K562 (cell line): ENCODE measurements around the gene KLHL34.

Source experiments
- ETV5 ChIP-seq: sonication (generic); formaldehyde crosslinking; IDR thresholded peaks from 2 replicates; pipeline ENCODE4 v1.4.0; 2020; ENCODE audit warnings: low read depth, mild to moderate bottlenecking, missing genetic modification reagents
- POLR2A ChIP-seq: fragments of 450-650 bp; conservative IDR thresholded peaks from 2 replicates; pipeline ENCODE4 v1.6.1; 2016
- ZBTB1 ChIP-seq: sonication (generic); formaldehyde crosslinking; IDR thresholded peaks from 2 replicates; pipeline ENCODE4 v1.8.1; 2023; ENCODE audit warnings: missing genetic modification reagents, low read depth, mild to moderate bottlenecking, borderline replicate concordance
- TF ChIP-seq, protein P1 (sequence below), 3 experiments: IDR thresholded peaks in 2 of 3; conservative IDR thresholded peaks in 1 of 3; 2 replicates each; pipeline ENCODE4 v1.5.1; 2011 to 2012; ENCODE audit warnings: low read length in 3 of 3, mild to moderate bottlenecking in 3 of 3, control low read depth in 2 of 3, improper control_type of control experiment in 1 of 3, inconsistent platforms in 1 of 3, low read depth in 1 of 3, mixed read lengths in 1 of 3, moderate library complexity in 1 of 3; ENCODE audit not compliant: insufficient read depth in 2 of 3

GRCh38 chrX:21674430-21675186, 16.5 kb upstream of the KLHL34 start:
- no peak for TF ChIP-seq ETV5
- no peak for TF ChIP-seq ZBTB1 (CRISPR knock-in tag)
- TF ChIP-seq POLR2A = no peak
- TF ChIP-seq, protein P1, sequence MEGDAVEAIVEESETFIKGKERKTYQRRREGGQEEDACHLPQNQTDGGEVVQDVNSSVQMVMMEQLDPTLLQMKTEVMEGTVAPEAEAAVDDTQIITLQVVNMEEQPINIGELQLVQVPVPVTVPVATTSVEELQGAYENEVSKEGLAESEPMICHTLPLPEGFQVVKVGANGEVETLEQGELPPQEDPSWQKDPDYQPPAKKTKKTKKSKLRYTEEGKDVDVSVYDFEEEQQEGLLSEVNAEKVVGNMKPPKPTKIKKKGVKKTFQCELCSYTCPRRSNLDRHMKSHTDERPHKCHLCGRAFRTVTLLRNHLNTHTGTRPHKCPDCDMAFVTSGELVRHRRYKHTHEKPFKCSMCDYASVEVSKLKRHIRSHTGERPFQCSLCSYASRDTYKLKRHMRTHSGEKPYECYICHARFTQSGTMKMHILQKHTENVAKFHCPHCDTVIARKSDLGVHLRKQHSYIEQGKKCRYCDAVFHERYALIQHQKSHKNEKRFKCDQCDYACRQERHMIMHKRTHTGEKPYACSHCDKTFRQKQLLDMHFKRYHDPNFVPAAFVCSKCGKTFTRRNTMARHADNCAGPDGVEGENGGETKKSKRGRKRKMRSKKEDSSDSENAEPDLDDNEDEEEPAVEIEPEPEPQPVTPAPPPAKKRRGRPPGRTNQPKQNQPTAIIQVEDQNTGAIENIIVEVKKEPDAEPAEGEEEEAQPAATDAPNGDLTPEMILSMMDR (IDR thresholded peaks at IDR 0.05 in 2 of 3, conservative IDR thresholded peaks at IDR 0.05 in 1 of 3; ENCODE audit: insufficient read depth in 2 of 3, low read depth in 1 of 3, low read length in 3 of 3) = no peak
